ENCODE results near the gene PIK3C2A. TPM values are rescaled to one million over a fixed set of nuclear protein-coding genes. Genes with fewer than 3 reads are reported as not detected.
"Not testable (repeated sequence)": the region's sequence is repeated elsewhere in the genome, so short reads cannot be mapped to it uniquely, and the experiment has no call there.

Gene PIK3C2A
- total and polyA plus RNA-seq, 2 experiments from 2014 or later, result 20.7 to 54.6 TPM

- Histone ChIP-seq H3K27me3 (no peaks in the 10 kb centered on the region), H3K9me3 (ENCODE audit: low read depth) (no peaks in the 10 kb centered on the region), H3K27ac (no peak overlapping the region), H3K36me3 (no peaks in the 10 kb centered on the region), H3K4me1 (ENCODE audit: low read depth) (no peaks in the 10 kb centered on the region), H3K4me3 (no peak overlapping the region)
- TF ChIP-seq, protein P1, sequence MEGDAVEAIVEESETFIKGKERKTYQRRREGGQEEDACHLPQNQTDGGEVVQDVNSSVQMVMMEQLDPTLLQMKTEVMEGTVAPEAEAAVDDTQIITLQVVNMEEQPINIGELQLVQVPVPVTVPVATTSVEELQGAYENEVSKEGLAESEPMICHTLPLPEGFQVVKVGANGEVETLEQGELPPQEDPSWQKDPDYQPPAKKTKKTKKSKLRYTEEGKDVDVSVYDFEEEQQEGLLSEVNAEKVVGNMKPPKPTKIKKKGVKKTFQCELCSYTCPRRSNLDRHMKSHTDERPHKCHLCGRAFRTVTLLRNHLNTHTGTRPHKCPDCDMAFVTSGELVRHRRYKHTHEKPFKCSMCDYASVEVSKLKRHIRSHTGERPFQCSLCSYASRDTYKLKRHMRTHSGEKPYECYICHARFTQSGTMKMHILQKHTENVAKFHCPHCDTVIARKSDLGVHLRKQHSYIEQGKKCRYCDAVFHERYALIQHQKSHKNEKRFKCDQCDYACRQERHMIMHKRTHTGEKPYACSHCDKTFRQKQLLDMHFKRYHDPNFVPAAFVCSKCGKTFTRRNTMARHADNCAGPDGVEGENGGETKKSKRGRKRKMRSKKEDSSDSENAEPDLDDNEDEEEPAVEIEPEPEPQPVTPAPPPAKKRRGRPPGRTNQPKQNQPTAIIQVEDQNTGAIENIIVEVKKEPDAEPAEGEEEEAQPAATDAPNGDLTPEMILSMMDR (IDR thresholded peaks at IDR 0.05; ENCODE audit: low read depth, low read length), result no peak
- no peak for DNase-seq (ENCODE audit: low read depth in 1 of 2, low spot score in 1 of 2)
Observed at GRCh38 chr11:17250561-17251350, 43.0 kb upstream of the PIK3C2A start.

- Histone ChIP-seq H3K4me1 (ENCODE audit: low read depth) (no peaks in the 10 kb centered on the region), H3K27me3 (no peaks in the 10 kb centered on the region), H3K9me3 (ENCODE audit: low read depth) (no peaks in the 10 kb centered on the region), H3K27ac (no peak overlapping the region), H3K36me3 (no peaks in the 10 kb centered on the region), H3K4me3 (no peak overlapping the region)
- TF ChIP-seq, protein P1 (IDR thresholded peaks at IDR 0.05; ENCODE audit: low read depth, low read length), result no peak
- no peak for DNase-seq (ENCODE audit: low read depth in 1 of 2, low spot score in 1 of 2)
Observed at GRCh38 chr11:17244046-17244445, 36.3 kb upstream of the PIK3C2A start.

- H3K4me3 ChIP-seq; H3K27me3 ChIP-seq; H3K36me3 ChIP-seq; H3K9me3 ChIP-seq (ENCODE audit: low read depth); DNase-seq (ENCODE audit: low read depth in 1 of 2, low spot score in 1 of 2); H3K4me1 ChIP-seq (ENCODE audit: low read depth); H3K27ac ChIP-seq: not testable (repeated sequence)
Observed at GRCh38 chr11:17242954-17243353, 35.2 kb upstream of the PIK3C2A start.

- no peaks in the 10 kb centered on the region for H3K9me3 ChIP-seq (ENCODE audit: low read depth)
- no peaks in the 10 kb centered on the region for H3K4me1 ChIP-seq (ENCODE audit: low read depth)
- H3K27ac ChIP-seq, result no peak overlapping the region
- no peaks in the 10 kb centered on the region for H3K27me3 ChIP-seq
- TF ChIP-seq, protein P1 (IDR thresholded peaks at IDR 0.05; ENCODE audit: low read depth, low read length), result no peak
- no peaks in the 10 kb centered on the region for H3K36me3 ChIP-seq
- no peak overlapping the region for H3K4me3 ChIP-seq
- DNase-seq (ENCODE audit: low read depth in 1 of 2, low spot score in 1 of 2), result no peak
Observed at GRCh38 chr11:17240780-17241179, 33.0 kb upstream of the PIK3C2A start.

DNA sequence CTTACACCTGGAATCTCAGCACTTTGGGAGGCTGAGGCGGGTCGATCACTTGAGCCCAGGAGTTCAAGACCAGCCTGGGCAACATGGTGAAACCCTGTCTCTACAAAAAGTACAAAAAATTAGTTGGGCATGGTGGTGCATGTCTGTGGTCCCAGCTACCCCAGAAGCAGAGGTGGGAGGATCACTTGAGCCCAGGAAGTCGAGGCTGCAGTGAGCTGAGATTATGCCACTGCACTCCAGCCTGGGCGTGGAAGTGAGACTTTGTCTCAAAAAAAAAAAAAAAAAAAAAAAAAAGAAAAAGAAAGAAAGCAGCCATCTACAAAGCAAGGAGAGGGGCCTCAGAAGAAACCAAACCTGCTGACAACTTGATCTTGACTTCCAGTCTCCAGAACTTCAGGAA, 32.1 kb upstream of the PIK3C2A start:
- H3K4me1 ChIP-seq (ENCODE audit: low read depth); DNase-seq (ENCODE audit: low read depth in 1 of 2, low spot score in 1 of 2): not testable (repeated sequence)

DNA sequence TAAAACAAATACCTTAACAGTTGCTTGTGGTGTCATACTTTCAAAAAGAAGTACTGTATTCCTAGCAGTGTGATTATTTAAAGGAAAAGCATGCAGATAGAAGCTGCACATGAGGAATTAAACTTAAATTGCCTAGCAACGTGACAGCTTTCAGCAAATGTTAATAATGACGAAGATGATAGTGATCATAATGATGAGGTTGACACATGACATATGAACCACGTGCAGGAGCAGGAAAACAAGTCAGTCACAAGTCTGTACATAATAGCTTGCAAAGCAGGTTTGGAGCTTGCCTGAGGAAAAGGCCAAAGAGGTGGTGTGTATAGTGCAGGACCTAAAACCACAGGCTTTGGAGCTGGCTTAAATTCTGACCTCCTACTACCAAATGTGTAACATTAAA, 30.6 kb upstream of the PIK3C2A start:
- no peak overlapping the region for H3K4me3 ChIP-seq
- no peak for DNase-seq (ENCODE audit: low read depth in 1 of 2, low spot score in 1 of 2)
- no peak overlapping the region for H3K27ac ChIP-seq
- TF ChIP-seq, protein P1 (IDR thresholded peaks at IDR 0.05; ENCODE audit: low read depth, low read length), result no peak
- no peaks in the 10 kb centered on the region for H3K9me3 ChIP-seq (ENCODE audit: low read depth)
- no peaks in the 10 kb centered on the region for H3K4me1 ChIP-seq (ENCODE audit: low read depth)
- no peaks in the 10 kb centered on the region for H3K27me3 ChIP-seq
- H3K36me3 ChIP-seq, result no peaks in the 10 kb centered on the region

More for the DNA sequence above, 32.1 kb upstream of the PIK3C2A start:
- not testable (repeated sequence) for H3K9me3 ChIP-seq (ENCODE audit: low read depth); H3K36me3 ChIP-seq; H3K27ac ChIP-seq; H3K27me3 ChIP-seq; H3K4me3 ChIP-seq

Data from cardiac muscle cell (in vitro differentiated cells and primary cell).